HG03103 (cell line): ENCODE measurements around the gene PACC1.
A peak's percentile ranks its signal among the peaks of the same experiment; 100 is the strongest.

Experiments
- ATAC-seq: cut with Tn5 transposase; IDR thresholded peaks from one replicate; pipeline ENCODE4 v1.9.1; 2021; ENCODE audit warnings: low read depth; ENCODE audit not compliant: unreplicated experiment

The PACC1 gene

GRCh38 chr1:212438831-212439237 lies 24.1 kb upstream of the PACC1 start:
- ATAC-seq, result no peak

GRCh38 chr1:212437179-212437798 lies 22.6 kb upstream of the PACC1 start:
- ATAC-seq, result no peak

GRCh38 chr1:212434992-212435391 lies 20.3 kb upstream of the PACC1 start:
- no peak for ATAC-seq

- no peak for ATAC-seq
Measured at GRCh38 chr1:212433577-212434462, 19.1 kb upstream of the PACC1 start.

GRCh38 chr1:212432661-212433576 lies 18.2 kb upstream of the PACC1 start, which contains the start of gene NENF:
NENF (plus strand) TSS chr1:212432920; CDS start chr1:212432944, 24 bp downstream.
- peak; percentile 98 for ATAC-seq

GRCh38 chr1:212432272-212432660 lies 17.6 kb upstream of the PACC1 start:
- no peak for ATAC-seq

GRCh38 chr1:212431644-212432043 lies 17.0 kb upstream of the PACC1 start:
- ATAC-seq, result no peak

- ATAC-seq, result no peak
Measured at GRCh38 chr1:212430955-212431394, 16.3 kb upstream of the PACC1 start.

- no peak for ATAC-seq
Measured at GRCh38 chr1:212430416-212430815, 15.7 kb upstream of the PACC1 start.

GRCh38 chr1:212428496-212428895 lies 13.8 kb upstream of the PACC1 start:
- no peak for ATAC-seq

- no peak for ATAC-seq
Measured at GRCh38 chr1:212423879-212424278, 9.2 kb upstream of the PACC1 start.

- no peak for ATAC-seq
Measured at GRCh38 chr1:212421165-212421564, 6.5 kb upstream of the PACC1 start.

GRCh38 chr1:212415107-212415841 lies 588 bp upstream of the PACC1 start:
- ATAC-seq, result no peak

GRCh38 chr1:212413902-212414327 lies 771 bp downstream of the PACC1 start:
- peak; percentile 8 for ATAC-seq

- ATAC-seq, result no peak
Measured at GRCh38 chr1:212412374-212412773, 2.3 kb downstream of the PACC1 start.

GRCh38 chr1:212410231-212410820 lies 4.4 kb downstream of the PACC1 start:
- ATAC-seq, result no peak

GRCh38 chr1:212402666-212403321 lies 11.9 kb downstream of the PACC1 start:
- ATAC-seq, result no peak

- ATAC-seq, result no peak
Measured at GRCh38 chr1:212401838-212402582, 12.7 kb downstream of the PACC1 start.
